ENCODE measurements around the gene ZNF813. TPM values are rescaled to one million over a fixed set of nuclear protein-coding genes. Genes with fewer than 3 reads are reported as not detected.
"Not testable (repeated sequence)": the region's sequence is repeated elsewhere in the genome, so short reads cannot be mapped to it uniquely, and the experiment has no call there.

Gene ZNF813
- total RNA-seq, 1 donor from 2014 or later = 5.2 TPM

DNA sequence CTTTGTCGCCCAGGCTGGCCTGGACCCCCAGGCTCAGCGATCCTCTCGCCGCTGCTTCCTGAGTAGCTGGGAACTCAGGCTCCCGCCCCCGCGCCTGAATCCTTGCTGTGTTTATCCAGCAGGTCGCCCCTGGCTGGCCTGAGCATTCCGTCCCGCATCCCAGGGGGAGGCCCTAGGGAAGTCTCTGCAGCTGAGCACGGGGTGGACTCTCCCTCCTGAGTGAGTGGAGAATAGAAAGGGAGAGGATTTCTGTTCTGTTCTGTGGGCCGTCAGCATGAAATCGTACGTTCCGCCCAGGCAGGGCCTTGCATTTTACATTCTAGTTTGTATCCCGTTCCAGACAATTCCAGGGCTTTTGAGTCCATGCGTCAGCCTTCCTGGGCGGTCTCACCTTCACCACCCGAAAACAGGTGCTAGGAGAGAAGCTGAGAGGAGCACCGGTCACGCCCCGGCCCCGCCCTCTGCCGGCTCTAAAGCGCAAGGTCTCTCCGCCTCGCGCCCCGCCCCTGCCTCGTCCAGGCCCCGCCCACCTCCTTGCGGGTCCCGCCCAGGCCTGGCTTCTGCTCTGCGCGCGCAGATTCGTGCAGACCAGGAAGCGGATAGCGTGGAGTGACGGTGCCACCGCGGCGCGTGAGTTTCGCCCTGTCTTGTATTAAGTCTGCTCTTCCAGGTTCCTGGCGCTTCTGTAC, 36.0 kb upstream of the ZNF813 start, which contains the start of gene ZNF761:
ZNF761 (plus strand) TSS at position 586 of the 689 bp plus-strand sequence. CDS start 15,285 bp downstream, outside the sequence.
- TF ChIP-seq, protein P1, sequence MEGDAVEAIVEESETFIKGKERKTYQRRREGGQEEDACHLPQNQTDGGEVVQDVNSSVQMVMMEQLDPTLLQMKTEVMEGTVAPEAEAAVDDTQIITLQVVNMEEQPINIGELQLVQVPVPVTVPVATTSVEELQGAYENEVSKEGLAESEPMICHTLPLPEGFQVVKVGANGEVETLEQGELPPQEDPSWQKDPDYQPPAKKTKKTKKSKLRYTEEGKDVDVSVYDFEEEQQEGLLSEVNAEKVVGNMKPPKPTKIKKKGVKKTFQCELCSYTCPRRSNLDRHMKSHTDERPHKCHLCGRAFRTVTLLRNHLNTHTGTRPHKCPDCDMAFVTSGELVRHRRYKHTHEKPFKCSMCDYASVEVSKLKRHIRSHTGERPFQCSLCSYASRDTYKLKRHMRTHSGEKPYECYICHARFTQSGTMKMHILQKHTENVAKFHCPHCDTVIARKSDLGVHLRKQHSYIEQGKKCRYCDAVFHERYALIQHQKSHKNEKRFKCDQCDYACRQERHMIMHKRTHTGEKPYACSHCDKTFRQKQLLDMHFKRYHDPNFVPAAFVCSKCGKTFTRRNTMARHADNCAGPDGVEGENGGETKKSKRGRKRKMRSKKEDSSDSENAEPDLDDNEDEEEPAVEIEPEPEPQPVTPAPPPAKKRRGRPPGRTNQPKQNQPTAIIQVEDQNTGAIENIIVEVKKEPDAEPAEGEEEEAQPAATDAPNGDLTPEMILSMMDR (IDR thresholded peaks at IDR 0.05; ENCODE audit: partially characterized antibody, unreplicated experiment) = peak; percentile 64
- peaks cover 6% of the 10 kb centered on the region for H3K27me3 Mint-ChIP-seq (ENCODE audit: unreplicated experiment)
- peaks cover 2% of the 10 kb centered on the region for H3K9me3 Mint-ChIP-seq (ENCODE audit: unreplicated experiment)
- H3K4me1 Mint-ChIP-seq (ENCODE audit: low read depth, unreplicated experiment) = peaks cover 2% of the 10 kb centered on the region
- H3K27ac Mint-ChIP-seq (ENCODE audit: unreplicated experiment) = peak within 1 kb of the TSS; percentile 81
- H3K36me3 Mint-ChIP-seq (ENCODE audit: unreplicated experiment) = no peaks in the 10 kb centered on the region
- peak within 1 kb of the TSS; percentile 88 for H3K4me3 Mint-ChIP-seq (ENCODE audit: unreplicated experiment)
- DNase-seq = peak; percentile 99

DNA sequence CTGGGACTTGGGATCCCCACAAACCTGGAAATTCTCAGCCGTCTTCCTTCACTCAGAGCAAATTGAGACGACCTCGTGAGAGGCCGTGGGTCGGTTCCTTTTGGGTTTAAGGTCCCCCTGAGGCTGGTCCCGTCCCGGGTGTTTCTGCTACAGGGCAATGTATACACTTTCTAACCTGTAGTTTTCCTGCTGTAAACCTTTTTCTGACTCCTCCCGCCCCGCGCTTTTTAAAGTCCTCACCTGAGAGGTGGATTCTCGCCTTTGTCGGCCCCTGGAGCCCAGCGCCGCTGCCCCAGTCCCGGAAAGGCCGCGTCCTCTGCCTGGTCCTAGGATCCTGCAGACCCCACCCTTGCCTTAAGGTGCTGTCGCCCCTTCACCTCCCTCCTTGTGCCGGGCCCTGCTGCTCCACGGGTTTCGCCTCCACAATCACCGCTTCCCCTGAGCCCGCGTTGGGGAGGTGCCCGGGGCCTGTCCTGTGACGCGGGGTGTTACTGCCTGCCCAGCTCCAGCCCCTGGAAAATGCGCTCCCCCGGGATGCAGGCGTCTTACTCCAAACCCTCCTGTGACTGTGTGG, 35.4 kb upstream of the ZNF813 start:
- TF ChIP-seq, protein P1 (IDR thresholded peaks at IDR 0.05; ENCODE audit: partially characterized antibody, unreplicated experiment) = no peak
- H3K27ac Mint-ChIP-seq (ENCODE audit: unreplicated experiment) = peak overlapping the region; percentile 81
- H3K4me1 Mint-ChIP-seq (ENCODE audit: low read depth, unreplicated experiment) = peaks cover 2% of the 10 kb centered on the region

DNA sequence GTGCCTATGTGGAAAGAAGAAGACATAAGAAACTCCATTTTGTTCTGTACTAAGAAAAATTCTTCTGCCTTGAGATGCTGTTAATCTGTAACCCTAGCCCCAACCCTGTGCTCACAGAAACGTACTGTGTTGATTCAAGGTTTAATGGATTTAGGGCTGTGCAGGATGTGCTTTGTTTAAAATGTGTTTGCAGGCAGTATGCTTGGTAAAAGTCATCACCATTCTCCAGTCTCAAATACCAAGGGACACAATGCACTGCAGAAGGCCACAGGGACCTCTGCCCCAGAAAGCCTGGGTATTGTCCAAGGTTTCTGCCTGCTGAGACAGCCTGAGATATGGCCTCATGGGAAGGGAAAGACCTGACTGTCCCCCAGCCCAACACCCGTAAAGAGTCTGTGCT, 23.7 kb upstream of the ZNF813 start:
- peaks cover 24% of the 10 kb centered on the region for H3K9me3 Mint-ChIP-seq (ENCODE audit: unreplicated experiment)
- peaks cover 48% of the 10 kb centered on the region for H3K36me3 Mint-ChIP-seq (ENCODE audit: unreplicated experiment)
- H3K4me1 Mint-ChIP-seq (ENCODE audit: low read depth, unreplicated experiment); H3K27me3 Mint-ChIP-seq (ENCODE audit: unreplicated experiment); DNase-seq; H3K4me3 Mint-ChIP-seq (ENCODE audit: unreplicated experiment); H3K27ac Mint-ChIP-seq (ENCODE audit: unreplicated experiment): not testable (repeated sequence)

More for the DNA sequence above, 35.4 kb upstream of the ZNF813 start:
- Mint-ChIP-seq H3K4me3 (ENCODE audit: unreplicated experiment) (peak overlapping the region; percentile 88), H3K9me3 (ENCODE audit: unreplicated experiment) (peaks cover 2% of the 10 kb centered on the region), H3K36me3 (ENCODE audit: unreplicated experiment) (no peaks in the 10 kb centered on the region), H3K27me3 (ENCODE audit: unreplicated experiment) (peaks cover 6% of the 10 kb centered on the region)
- peak; percentile 36 for DNase-seq

DNA sequence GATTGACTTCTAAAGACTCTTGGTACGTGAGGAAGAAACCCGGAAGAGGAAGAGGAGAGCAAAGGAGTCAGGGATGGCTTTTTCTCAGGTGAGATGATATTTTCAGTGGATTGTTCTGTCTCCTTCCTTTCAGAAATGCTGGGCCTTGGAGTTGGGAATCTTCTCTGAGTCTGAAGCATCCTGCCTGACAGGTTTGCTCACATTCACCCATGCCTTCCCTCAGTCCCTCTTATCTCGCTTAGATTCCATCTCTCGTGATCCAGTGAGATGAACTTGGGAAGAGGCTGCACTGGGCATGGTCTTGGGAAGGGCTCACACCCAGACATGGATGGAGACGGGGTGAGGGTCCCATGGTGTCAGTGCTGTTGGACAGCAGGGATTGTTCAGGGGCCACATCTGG, 20.3 kb upstream of the ZNF813 start:
- H3K4me3 Mint-ChIP-seq (ENCODE audit: unreplicated experiment); DNase-seq; H3K27me3 Mint-ChIP-seq (ENCODE audit: unreplicated experiment); H3K27ac Mint-ChIP-seq (ENCODE audit: unreplicated experiment); H3K4me1 Mint-ChIP-seq (ENCODE audit: low read depth, unreplicated experiment): not testable (repeated sequence)
- H3K36me3 Mint-ChIP-seq (ENCODE audit: unreplicated experiment) = peaks cover 45% of the 10 kb centered on the region
- H3K9me3 Mint-ChIP-seq (ENCODE audit: unreplicated experiment) = peaks cover 22% of the 10 kb centered on the region

DNA sequence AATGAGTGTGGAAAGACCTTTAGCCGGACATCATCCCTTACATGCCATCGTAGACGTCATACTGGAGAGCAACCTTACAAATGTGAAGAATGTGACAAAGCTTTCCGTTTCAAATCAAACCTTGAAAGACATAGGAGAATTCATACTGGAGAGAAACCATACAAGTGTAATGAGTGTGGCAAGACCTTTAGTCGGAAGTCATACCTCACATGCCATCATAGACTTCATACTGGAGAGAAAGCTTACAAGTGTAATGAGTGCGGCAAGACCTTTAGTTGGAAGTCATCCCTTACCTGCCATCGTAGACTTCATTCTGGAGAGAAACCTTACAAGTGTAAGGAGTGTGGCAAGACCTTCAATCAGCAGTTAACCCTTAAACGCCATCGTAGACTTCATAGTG, 11.7 kb upstream of the ZNF813 start:
- Mint-ChIP-seq H3K36me3 (ENCODE audit: unreplicated experiment) (peaks cover 48% of the 10 kb centered on the region), H3K9me3 (ENCODE audit: unreplicated experiment) (peaks cover 19% of the 10 kb centered on the region), H3K27ac (ENCODE audit: unreplicated experiment) (no peak overlapping the region), H3K4me1 (ENCODE audit: low read depth, unreplicated experiment) (no peaks in the 10 kb centered on the region), H3K27me3 (ENCODE audit: unreplicated experiment) (no peaks in the 10 kb centered on the region), H3K4me3 (ENCODE audit: unreplicated experiment) (no peak overlapping the region)
- TF ChIP-seq, protein P1 (IDR thresholded peaks at IDR 0.05; ENCODE audit: partially characterized antibody, unreplicated experiment) = no peak
- DNase-seq = no peak

DNA sequence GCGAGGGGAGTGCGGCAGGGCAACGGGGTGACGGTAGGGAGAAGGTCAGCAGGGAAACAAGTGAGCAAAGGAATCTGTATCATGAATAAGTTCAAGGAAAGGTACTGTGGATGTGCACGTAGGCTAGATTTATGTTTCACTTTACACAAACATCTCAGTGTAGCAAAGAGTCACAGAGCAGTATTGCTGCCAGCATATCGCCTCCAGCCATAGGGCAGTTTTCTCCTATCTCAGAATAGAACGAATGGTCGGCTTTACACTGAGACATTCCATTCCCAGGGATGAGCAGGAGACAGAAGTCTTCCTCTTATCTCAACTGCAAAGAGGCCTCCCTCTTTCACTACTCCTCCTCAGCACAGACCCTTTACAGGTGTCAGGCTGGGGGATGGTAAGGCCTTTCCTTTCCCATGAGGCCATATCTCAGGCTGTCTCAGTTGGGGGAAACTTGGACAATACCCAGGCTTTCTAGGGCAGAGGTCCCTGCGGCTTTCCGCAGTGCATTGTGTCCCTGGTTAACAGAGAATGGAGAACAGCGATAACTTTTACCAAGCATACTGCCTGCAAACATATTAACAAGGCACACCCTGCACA, 7.3 kb upstream of the ZNF813 start:
- peaks cover 18% of the 10 kb centered on the region for H3K9me3 Mint-ChIP-seq (ENCODE audit: unreplicated experiment)
- not testable (repeated sequence) for H3K27ac Mint-ChIP-seq (ENCODE audit: unreplicated experiment); H3K27me3 Mint-ChIP-seq (ENCODE audit: unreplicated experiment); DNase-seq; H3K4me1 Mint-ChIP-seq (ENCODE audit: low read depth, unreplicated experiment); H3K4me3 Mint-ChIP-seq (ENCODE audit: unreplicated experiment)
- peaks cover 46% of the 10 kb centered on the region for H3K36me3 Mint-ChIP-seq (ENCODE audit: unreplicated experiment)
